Measurements from ENCODE around the gene CD247. TPM values are rescaled to one million over a fixed set of nuclear protein-coding genes. Genes with fewer than 3 reads are reported as not detected.

The CD247 gene
- total RNA-seq, 4 donors from 2014 or later, result 0.26 to 2.0 (median 0.52) TPM; not detected in 1

DNA sequence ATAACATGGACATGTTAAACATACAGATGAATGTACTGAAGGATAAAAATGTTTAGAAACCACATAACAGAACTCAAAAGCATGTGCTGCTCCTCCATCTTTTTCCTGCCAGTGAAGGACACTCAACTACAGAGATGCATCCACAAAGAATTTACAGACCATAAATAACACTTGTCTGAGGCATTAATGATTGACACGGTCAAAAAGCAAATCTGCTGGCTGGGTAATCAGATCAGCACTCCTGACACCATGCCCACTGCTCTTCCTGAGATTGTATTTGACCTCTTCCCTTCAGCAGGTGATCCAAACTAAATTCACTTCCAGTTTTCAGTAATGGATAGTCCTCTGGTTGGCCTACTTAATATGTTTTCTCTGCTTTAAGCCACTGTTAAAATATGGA, 28.6 kb upstream of the CD247 start:
- Histone ChIP-seq H3K36me3 (peaks cover 23 to 59% (median 33%) of the 10 kb centered on the region in 4 donors), H3K9me3 (no peaks in the 10 kb centered on the region), H3K27ac (replicated peaks in 1 of 4) (no peak overlapping the region), H3K4me1 (peaks cover 0 to 29% (median 27%) of the 10 kb centered on the region in 4 donors), H3K4me3 (no peak overlapping the region), H3K27me3 (no peaks in the 10 kb centered on the region)
- no peak for DNase-seq (ENCODE audit: extremely low spot score)
- intact Hi-C loops (cut with DNase I), result no loop called here
- WGBS, result 100% methylated on average over 1 of the region's 1 CpG
- TF ChIP-seq POLR2AphosphoS5 (IDR thresholded peaks at IDR 0.05), result no peak
- TF ChIP-seq POLR2A (IDR thresholded peaks at IDR 0.05; ENCODE audit: low read depth), result no peak
- TF ChIP-seq, protein P1, sequence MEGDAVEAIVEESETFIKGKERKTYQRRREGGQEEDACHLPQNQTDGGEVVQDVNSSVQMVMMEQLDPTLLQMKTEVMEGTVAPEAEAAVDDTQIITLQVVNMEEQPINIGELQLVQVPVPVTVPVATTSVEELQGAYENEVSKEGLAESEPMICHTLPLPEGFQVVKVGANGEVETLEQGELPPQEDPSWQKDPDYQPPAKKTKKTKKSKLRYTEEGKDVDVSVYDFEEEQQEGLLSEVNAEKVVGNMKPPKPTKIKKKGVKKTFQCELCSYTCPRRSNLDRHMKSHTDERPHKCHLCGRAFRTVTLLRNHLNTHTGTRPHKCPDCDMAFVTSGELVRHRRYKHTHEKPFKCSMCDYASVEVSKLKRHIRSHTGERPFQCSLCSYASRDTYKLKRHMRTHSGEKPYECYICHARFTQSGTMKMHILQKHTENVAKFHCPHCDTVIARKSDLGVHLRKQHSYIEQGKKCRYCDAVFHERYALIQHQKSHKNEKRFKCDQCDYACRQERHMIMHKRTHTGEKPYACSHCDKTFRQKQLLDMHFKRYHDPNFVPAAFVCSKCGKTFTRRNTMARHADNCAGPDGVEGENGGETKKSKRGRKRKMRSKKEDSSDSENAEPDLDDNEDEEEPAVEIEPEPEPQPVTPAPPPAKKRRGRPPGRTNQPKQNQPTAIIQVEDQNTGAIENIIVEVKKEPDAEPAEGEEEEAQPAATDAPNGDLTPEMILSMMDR (IDR thresholded peaks at IDR 0.05), result no peak

DNA sequence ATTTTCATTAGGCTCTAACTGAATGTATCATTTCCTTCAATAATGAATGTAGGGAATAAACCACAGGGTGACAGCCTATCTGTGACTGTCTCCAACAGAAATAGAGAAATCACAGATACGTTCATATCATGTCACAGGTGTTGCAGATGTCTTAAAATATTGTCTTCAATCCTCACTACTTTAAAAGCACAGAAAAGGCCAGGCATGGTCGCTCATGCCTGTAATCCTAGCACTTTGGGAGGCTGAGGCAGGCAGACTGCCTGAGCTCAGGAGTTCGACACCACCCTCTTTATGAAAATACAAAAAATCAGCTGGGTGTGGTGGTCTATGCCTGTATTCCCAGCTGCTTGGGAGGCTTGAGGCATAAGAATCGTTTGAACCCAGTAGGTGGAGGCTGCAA, 27.0 kb upstream of the CD247 start:
- Histone ChIP-seq H3K27ac (replicated peaks in 1 of 4) (no peak overlapping the region), H3K4me1 (peaks cover 0 to 17% (median 17%) of the 10 kb centered on the region in 4 donors), H3K4me3 (no peak overlapping the region), H3K27me3 (no peaks in the 10 kb centered on the region), H3K9me3 (no peaks in the 10 kb centered on the region), H3K36me3 (peaks cover 23 to 68% (median 35%) of the 10 kb centered on the region in 4 donors)
- no peak for DNase-seq (ENCODE audit: extremely low spot score)
- WGBS, result 80% methylated on average over 4 of the region's 4 CpGs
- TF ChIP-seq, protein P1 (IDR thresholded peaks at IDR 0.05), result no peak
- TF ChIP-seq POLR2AphosphoS5 (IDR thresholded peaks at IDR 0.05), result no peak
- TF ChIP-seq POLR2A (IDR thresholded peaks at IDR 0.05; ENCODE audit: low read depth), result no peak
- TF ChIP-seq EP300 (IDR thresholded peaks at IDR 0.05), result no peak
- intact Hi-C loops (cut with DNase I), result no loop called here

DNA sequence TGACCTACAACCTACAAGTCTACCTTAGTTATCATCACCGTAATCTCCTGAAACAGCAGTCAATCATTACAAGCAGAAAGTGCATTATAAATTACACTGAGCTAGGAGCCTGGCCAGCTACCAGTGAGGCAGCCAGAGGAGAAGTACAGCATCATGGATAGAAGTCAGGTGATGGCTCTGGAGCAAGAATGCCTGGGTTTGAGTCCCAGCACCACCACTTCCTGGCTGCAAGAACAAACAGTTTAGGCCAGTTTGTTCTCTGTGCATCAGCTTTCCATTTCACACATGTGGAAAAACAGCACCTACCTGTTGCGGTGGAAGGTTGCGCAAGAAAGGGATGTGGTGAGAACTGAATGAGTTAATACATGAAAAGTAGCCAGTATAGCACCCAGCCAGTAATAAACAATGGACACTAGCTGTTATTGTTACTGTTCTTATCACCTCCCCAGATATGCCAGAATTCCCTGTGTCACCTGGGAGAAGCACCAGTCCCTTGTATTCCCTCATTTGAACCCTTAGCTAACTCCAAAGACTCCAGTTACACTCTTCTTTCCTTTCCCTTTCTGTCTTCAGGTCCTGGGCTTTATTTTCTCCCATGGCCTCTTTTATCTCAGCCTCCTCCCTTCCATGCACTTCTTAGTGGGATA, 26.2 kb upstream of the CD247 start:
- WGBS, result 100% methylated on average over 3 of the region's 3 CpGs
- TF ChIP-seq POLR2A (IDR thresholded peaks at IDR 0.05; ENCODE audit: low read depth) (no peak), EP300 (IDR thresholded peaks at IDR 0.05) (no peak), POLR2AphosphoS5 (IDR thresholded peaks at IDR 0.05) (no peak)
- TF ChIP-seq, protein P1 (IDR thresholded peaks at IDR 0.05), result no peak
- DNase-seq (ENCODE audit: extremely low spot score), result no peak
- Histone ChIP-seq H3K4me3 (no peak overlapping the region), H3K36me3 (peaks cover 23 to 68% (median 35%) of the 10 kb centered on the region in 4 donors), H3K27ac (replicated peaks in 1 of 4) (no peak overlapping the region), H3K9me3 (no peaks in the 10 kb centered on the region), H3K27me3 (no peaks in the 10 kb centered on the region), H3K4me1 (peaks cover 0 to 18% (median 14%) of the 10 kb centered on the region in 4 donors)
- intact Hi-C loops (cut with DNase I), result no loop called here

DNA sequence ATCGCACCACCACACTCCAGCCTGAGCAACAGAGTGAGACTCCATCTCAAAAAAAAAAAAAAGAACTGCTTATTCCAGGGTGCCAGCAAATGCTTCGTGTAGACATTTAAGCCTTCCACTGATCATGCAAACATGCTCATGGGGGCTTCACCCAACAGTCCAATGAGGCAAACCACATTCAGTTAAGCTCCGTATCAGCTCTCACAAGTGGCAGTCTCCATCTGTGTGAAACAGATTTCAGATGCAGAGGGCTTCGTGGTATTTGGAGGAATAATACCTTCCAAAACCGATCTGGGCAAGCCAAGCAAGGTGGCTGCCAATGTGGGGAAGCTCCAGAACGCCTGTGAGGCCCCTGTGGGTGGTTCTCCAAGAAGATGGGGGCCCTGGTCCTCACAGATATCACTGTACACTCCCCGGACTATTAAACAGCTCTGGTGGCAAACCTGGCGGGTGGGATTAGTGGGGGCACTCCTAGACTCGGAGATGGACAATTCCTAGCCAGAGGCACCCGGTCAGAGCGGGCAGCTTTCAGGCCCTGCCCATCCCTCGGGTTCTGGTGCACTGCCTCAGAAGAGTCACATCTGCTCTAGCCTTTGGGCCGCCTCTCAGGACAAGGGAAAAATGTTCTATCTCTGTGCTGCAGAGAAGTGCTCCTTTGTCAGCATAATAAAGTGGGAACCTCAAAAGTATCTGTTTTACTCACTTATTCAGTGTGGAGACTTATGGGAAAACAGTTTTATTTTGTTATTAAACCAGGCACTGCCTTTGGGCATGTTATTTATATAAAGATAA, 25.1 kb upstream of the CD247 start:
- no peak overlapping the region for H3K27ac ChIP-seq (replicated peaks in 1 of 4)
- no peak overlapping the region for H3K4me3 ChIP-seq
- WGBS, result 91% methylated on average over 8 of the region's 13 CpGs
- TF ChIP-seq POLR2A (IDR thresholded peaks at IDR 0.05; ENCODE audit: low read depth) (no peak), POLR2AphosphoS5 (IDR thresholded peaks at IDR 0.05) (no peak), EP300 (IDR thresholded peaks at IDR 0.05) (no peak)
- TF ChIP-seq, protein P1 (IDR thresholded peaks at IDR 0.05), result no peak
- H3K27me3 ChIP-seq, result no peaks in the 10 kb centered on the region
- H3K9me3 ChIP-seq, result no peaks in the 10 kb centered on the region
- H3K4me1 ChIP-seq, result peaks cover 0 to 24% (median 19%) of the 10 kb centered on the region in 4 donors
- DNase-seq (ENCODE audit: extremely low spot score), result no peak
- intact Hi-C loops (cut with DNase I), result no loop called here
- peaks cover 23 to 68% (median 35%) of the 10 kb centered on the region in 4 donors for H3K36me3 ChIP-seq
